ENCODE measurements around the gene MYEOV. TPM values are rescaled to one million over a fixed set of nuclear protein-coding genes. Genes with fewer than 3 reads are reported as not detected.

The MYEOV gene
- total RNA-seq, 1 donor from 2014 or later, result 0.87 TPM

DNA sequence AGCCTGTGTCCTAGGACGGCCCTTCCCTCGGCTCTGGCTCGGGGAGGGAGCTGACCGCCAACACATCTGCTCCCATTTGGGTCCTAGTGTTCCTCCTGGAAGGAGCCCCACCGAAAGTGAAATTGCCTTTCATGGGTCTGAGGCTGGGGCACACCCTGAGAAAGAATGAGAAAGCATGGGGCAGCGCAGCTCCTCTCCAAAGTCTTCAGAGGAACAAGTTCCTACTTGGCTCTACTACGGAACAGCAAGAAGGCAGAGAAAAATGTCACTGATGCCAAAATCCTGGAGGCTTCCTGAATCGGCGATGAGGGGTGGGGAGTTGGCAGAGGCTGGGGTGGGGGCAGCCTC, 41.5 kb upstream of the MYEOV start:
- H3K4me1 Mint-ChIP-seq (ENCODE audit: low read depth), result peaks cover 7% of the 10 kb centered on the region
- TF ChIP-seq, protein P1, sequence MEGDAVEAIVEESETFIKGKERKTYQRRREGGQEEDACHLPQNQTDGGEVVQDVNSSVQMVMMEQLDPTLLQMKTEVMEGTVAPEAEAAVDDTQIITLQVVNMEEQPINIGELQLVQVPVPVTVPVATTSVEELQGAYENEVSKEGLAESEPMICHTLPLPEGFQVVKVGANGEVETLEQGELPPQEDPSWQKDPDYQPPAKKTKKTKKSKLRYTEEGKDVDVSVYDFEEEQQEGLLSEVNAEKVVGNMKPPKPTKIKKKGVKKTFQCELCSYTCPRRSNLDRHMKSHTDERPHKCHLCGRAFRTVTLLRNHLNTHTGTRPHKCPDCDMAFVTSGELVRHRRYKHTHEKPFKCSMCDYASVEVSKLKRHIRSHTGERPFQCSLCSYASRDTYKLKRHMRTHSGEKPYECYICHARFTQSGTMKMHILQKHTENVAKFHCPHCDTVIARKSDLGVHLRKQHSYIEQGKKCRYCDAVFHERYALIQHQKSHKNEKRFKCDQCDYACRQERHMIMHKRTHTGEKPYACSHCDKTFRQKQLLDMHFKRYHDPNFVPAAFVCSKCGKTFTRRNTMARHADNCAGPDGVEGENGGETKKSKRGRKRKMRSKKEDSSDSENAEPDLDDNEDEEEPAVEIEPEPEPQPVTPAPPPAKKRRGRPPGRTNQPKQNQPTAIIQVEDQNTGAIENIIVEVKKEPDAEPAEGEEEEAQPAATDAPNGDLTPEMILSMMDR (IDR thresholded peaks at IDR 0.05), result no peak
- peaks cover 10% of the 10 kb centered on the region for H3K9me3 Mint-ChIP-seq (ENCODE audit: low read depth)
- H3K36me3 Mint-ChIP-seq (ENCODE audit: low read depth), result peaks cover 2% of the 10 kb centered on the region
- no peak for DNase-seq (ENCODE audit: low spot score)
- no peak overlapping the region for H3K27ac Mint-ChIP-seq (ENCODE audit: unreplicated experiment)
- H3K27me3 Mint-ChIP-seq (ENCODE audit: low read depth), result peaks cover 22% of the 10 kb centered on the region
- no peak overlapping the region for H3K4me3 Mint-ChIP-seq (ENCODE audit: unreplicated experiment)

DNA sequence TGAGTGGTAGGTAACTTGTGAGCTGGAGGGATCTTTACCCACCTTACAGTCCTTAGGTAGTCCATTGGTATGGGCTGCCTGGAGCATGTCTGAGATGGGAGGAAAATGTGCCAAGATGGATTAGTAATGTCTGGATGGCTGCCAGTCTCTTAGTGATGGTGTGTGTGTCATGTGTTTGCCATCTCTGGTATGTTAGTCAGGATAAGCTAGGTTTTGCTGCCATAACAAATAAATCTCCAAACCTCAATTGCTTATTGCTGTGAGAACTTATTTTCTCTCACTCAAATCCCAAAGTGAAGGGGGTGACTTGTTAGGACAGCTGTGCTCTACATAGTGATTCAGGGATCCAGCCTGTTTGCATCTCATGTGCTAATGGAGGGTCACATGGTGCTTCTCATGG, 40.9 kb upstream of the MYEOV start:
- peaks cover 24% of the 10 kb centered on the region for H3K27me3 Mint-ChIP-seq (ENCODE audit: low read depth)
- no peak for DNase-seq (ENCODE audit: low spot score)
- peaks cover 2% of the 10 kb centered on the region for H3K36me3 Mint-ChIP-seq (ENCODE audit: low read depth)
- peaks cover 10% of the 10 kb centered on the region for H3K9me3 Mint-ChIP-seq (ENCODE audit: low read depth)
- H3K27ac Mint-ChIP-seq (ENCODE audit: unreplicated experiment), result no peak overlapping the region
- H3K4me1 Mint-ChIP-seq (ENCODE audit: low read depth), result peaks cover 7% of the 10 kb centered on the region
- TF ChIP-seq, protein P1 (IDR thresholded peaks at IDR 0.05), result no peak
- no peak overlapping the region for H3K4me3 Mint-ChIP-seq (ENCODE audit: unreplicated experiment)

DNA sequence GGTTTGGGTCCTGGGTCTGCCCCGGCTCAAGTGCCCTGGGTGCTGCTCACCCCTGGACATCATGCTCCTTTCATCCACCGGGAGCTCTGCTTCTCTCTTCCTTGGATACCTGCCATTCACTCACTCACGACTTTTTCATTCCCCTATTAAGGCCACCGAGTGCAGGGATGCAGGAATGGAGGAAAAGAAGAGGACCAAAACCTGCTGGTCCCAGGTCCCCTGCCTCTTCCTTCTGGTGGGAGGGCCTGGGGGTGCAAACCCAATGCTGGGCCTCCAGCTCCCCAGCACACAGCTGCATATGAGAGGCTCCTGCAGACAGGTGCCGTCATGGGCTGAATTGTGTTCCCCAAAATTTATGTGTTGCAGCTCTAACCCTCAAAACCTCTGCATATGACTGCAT, 36.8 kb upstream of the MYEOV start:
- Mint-ChIP-seq H3K27ac (ENCODE audit: unreplicated experiment) (no peak overlapping the region), H3K4me1 (ENCODE audit: low read depth) (no peaks in the 10 kb centered on the region), H3K27me3 (ENCODE audit: low read depth) (peaks cover 27% of the 10 kb centered on the region), H3K4me3 (ENCODE audit: unreplicated experiment) (no peak overlapping the region), H3K36me3 (ENCODE audit: low read depth) (peaks cover 3% of the 10 kb centered on the region), H3K9me3 (ENCODE audit: low read depth) (peaks cover 13% of the 10 kb centered on the region)
- DNase-seq (ENCODE audit: low spot score), result no peak
- TF ChIP-seq, protein P1 (IDR thresholded peaks at IDR 0.05), result no peak

DNA sequence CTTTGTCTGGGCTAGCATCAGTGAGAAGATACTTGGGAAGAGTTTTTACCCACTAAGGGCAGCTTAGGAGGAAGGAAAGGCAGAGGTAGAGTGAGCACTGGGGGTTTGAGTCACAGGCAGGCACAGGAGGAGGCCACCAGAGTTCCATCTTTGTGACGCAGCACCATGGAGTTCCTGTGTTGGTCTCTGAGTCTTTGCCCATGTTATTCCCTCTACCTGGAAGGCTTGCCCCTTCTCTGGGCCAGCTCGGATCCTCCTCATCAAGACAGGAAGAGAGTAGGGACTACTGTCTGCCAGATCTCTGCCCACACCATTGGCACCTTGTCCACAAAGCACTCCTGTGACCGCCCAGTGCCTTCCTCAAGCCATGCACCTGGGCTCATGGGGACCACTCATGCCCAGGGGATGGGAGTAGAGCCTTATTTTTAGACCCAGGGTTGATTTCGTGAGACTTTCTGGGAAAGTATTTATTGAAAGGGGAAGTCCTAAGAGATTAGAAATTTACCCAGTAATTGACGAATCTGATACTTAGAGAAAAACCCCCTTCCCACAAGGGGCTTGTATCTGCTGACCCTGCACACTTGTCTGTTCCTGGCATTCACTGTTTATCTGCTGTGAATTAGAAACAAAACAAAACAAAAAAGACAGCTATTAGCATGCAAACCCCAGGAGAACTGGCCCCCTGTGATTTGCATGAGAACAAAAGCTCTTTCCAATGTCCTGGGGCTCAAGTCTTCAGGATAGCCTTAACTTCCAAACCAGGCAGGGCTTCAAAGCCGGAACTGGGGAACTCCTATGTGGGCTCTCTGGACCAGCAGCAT, 35.9 kb upstream of the MYEOV start:
- peaks cover 3% of the 10 kb centered on the region for H3K36me3 Mint-ChIP-seq (ENCODE audit: low read depth)
- no peak for DNase-seq (ENCODE audit: low spot score)
- no peak overlapping the region for H3K27ac Mint-ChIP-seq (ENCODE audit: unreplicated experiment)
- H3K27me3 Mint-ChIP-seq (ENCODE audit: low read depth), result peaks cover 27% of the 10 kb centered on the region
- H3K4me1 Mint-ChIP-seq (ENCODE audit: low read depth), result no peaks in the 10 kb centered on the region
- peaks cover 9% of the 10 kb centered on the region for H3K9me3 Mint-ChIP-seq (ENCODE audit: low read depth)
- TF ChIP-seq, protein P1 (IDR thresholded peaks at IDR 0.05), result no peak
- H3K4me3 Mint-ChIP-seq (ENCODE audit: unreplicated experiment), result no peak overlapping the region

DNA sequence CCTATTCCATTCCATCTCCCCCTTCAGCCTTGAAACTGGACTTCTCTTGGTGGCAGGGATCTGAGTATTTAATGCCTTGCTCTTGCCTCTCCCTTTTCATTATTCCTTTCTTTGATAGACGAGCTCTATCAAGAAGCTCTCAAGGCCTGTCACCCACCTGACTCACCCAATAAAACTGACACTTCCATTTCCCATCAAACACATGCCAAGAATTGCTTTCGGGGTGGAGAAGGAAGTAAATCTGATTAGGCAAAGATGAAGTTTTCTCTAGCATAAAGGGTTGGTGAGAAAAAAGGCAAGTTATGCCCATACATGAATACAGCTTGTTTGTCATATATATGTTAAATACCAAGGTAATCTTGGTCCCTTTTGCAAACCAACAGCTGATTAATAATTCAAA, 34.9 kb upstream of the MYEOV start:
- H3K36me3 Mint-ChIP-seq (ENCODE audit: low read depth), result peaks cover 3% of the 10 kb centered on the region
- DNase-seq (ENCODE audit: low spot score), result no peak
- H3K27ac Mint-ChIP-seq (ENCODE audit: unreplicated experiment), result no peak overlapping the region
- TF ChIP-seq, protein P1 (IDR thresholded peaks at IDR 0.05), result no peak
- peaks cover 27% of the 10 kb centered on the region for H3K27me3 Mint-ChIP-seq (ENCODE audit: low read depth)
- peaks cover 8% of the 10 kb centered on the region for H3K4me1 Mint-ChIP-seq (ENCODE audit: low read depth)
- H3K4me3 Mint-ChIP-seq (ENCODE audit: unreplicated experiment), result no peak overlapping the region
- H3K9me3 Mint-ChIP-seq (ENCODE audit: low read depth), result peaks cover 5% of the 10 kb centered on the region
